ENCODE results near the gene ADAM22.

DNA sequence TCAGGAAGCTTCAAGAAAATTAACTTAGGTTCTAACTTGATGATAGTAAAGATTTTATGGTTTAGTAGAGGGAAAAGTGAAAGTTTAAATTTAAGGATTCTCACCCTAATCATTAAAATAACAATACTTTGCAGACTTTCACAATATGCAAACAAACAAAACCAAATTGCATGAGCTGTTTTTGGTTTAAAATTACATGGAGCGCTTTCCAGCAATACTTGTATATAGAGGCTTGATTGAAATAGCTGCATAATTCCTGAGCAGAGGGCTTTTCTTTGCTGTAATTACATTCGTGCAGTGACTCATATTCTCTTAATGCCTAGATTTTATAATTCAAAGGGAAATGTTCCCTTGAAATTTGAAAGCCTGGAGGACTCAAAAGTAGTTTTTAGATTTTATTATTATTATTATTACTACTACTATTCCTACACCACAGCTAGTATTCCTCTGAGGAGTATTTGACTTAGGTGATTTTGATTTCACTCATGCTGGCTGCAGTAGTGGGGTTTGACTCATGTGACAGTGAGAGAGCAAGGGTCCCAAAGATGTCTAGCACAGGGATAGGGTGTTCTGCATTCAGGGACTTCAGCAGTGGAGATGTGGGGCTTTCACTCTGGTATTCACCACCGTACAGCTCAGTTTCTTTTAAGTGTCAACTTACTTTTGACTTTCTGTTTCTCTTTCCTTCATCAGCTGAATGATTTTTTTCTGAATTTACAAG is 138.1 kb downstream of the ADAM22 start:
- TF ChIP-seq POLR2A (IDR thresholded peaks at IDR 0.05; ENCODE audit: extremely low read depth, insufficient read length) = no peak
- TF ChIP-seq, protein P1, sequence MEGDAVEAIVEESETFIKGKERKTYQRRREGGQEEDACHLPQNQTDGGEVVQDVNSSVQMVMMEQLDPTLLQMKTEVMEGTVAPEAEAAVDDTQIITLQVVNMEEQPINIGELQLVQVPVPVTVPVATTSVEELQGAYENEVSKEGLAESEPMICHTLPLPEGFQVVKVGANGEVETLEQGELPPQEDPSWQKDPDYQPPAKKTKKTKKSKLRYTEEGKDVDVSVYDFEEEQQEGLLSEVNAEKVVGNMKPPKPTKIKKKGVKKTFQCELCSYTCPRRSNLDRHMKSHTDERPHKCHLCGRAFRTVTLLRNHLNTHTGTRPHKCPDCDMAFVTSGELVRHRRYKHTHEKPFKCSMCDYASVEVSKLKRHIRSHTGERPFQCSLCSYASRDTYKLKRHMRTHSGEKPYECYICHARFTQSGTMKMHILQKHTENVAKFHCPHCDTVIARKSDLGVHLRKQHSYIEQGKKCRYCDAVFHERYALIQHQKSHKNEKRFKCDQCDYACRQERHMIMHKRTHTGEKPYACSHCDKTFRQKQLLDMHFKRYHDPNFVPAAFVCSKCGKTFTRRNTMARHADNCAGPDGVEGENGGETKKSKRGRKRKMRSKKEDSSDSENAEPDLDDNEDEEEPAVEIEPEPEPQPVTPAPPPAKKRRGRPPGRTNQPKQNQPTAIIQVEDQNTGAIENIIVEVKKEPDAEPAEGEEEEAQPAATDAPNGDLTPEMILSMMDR (IDR thresholded peaks at IDR 0.05; ENCODE audit: low read depth, low read length) = no peak

Measured in NB4 (cell line).